Upper lobe of left lung (tissue), 4 donors: ENCODE results near the gene GP1BA.

Experiments used
- POLR2A ChIP-seq, 4 donors: fragments of 450-650 bp; IDR thresholded peaks; one replicate each; pipeline ENCODE4 v1.5.1; 2016 to 2017; ENCODE audit warnings: antibody characterized with exemption in 4 of 4, mild to moderate bottlenecking in 2 of 4
- POLR2AphosphoS5 ChIP-seq, 2 donors: sonication (generic); formaldehyde crosslinking; IDR thresholded peaks; one replicate each; pipeline ENCODE4 v1.5.1; 2017; ENCODE audit warnings: antibody characterized with exemption in 2 of 2
- TF ChIP-seq, protein P1 (sequence below), 6 experiments: fragments of 450-650 bp in 4 of 6; fragments of 200-600 bp in 2 of 6; sonication (generic) in 2 of 6; IDR thresholded peaks; one replicate each; pipeline ENCODE4 v1.5.1; 2016 to 2019; ENCODE audit warnings: antibody characterized with exemption in 6 of 6

DNA sequence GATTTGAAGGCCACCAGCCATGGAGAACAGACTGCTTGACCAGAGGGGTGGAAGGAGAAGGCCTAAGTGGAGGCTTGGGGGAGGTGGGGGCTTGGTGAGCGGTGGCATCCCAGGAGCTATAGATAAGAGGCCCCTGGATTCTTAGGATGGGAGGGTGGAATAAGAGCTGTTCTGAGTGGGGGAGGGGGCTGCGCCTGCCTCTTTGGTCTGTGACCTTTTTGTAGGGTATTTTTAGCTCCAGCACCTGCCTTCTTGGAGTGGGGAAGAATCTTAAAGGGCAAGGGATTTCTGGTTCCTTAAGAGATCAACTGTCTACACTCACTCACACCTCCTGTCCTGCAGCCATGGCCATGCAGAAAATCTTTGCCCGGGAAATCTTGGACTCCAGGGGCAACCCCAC is 19.4 kb downstream of the GP1BA start:
- TF ChIP-seq, protein P1, sequence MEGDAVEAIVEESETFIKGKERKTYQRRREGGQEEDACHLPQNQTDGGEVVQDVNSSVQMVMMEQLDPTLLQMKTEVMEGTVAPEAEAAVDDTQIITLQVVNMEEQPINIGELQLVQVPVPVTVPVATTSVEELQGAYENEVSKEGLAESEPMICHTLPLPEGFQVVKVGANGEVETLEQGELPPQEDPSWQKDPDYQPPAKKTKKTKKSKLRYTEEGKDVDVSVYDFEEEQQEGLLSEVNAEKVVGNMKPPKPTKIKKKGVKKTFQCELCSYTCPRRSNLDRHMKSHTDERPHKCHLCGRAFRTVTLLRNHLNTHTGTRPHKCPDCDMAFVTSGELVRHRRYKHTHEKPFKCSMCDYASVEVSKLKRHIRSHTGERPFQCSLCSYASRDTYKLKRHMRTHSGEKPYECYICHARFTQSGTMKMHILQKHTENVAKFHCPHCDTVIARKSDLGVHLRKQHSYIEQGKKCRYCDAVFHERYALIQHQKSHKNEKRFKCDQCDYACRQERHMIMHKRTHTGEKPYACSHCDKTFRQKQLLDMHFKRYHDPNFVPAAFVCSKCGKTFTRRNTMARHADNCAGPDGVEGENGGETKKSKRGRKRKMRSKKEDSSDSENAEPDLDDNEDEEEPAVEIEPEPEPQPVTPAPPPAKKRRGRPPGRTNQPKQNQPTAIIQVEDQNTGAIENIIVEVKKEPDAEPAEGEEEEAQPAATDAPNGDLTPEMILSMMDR (IDR thresholded peaks at IDR 0.05) = no peak
- no peak for TF ChIP-seq POLR2AphosphoS5 (IDR thresholded peaks at IDR 0.05)
- TF ChIP-seq POLR2A (IDR thresholded peaks at IDR 0.05) = no peak
